Loucy (cell line): ENCODE data around the gene KDELR1.
A peak's percentile ranks its signal among the peaks of the same experiment; 100 is the strongest.

Experiments used
- H2AFZ ChIP-seq: fragments of 200-600 bp; sonication (generic); 2 replicates; pipeline ENCODE4 v1.6.0; 2016; ENCODE audit warnings: antibody characterized with exemption, mild to moderate bottlenecking, low read length, moderate library complexity
- H3F3A ChIP-seq: fragments of 200-600 bp; 2 replicates; pipeline ENCODE4 v1.6.0; 2016; ENCODE audit warnings: antibody characterized with exemption, low read depth, mild to moderate bottlenecking
- H3K27me3 ChIP-seq: fragments of 200-600 bp; sonication (generic); 2 replicates; pipeline ENCODE4 v1.6.1; 2014; ENCODE audit warnings: low read length, mild to moderate bottlenecking; ENCODE audit not compliant: insufficient read depth, poor library complexity, severe bottlenecking
- H3K36me3 ChIP-seq: fragments of 200-600 bp; sonication (generic); 2 replicates; pipeline ENCODE4 v1.6.1; 2016; ENCODE audit warnings: low read length; ENCODE audit not compliant: insufficient read depth
- H3K4me1 ChIP-seq: fragments of 200-600 bp; sonication (generic); 2 replicates; pipeline ENCODE4 v1.5.1; 2014; ENCODE audit warnings: low read length, mild to moderate bottlenecking; ENCODE audit not compliant: insufficient read depth, poor library complexity, severe bottlenecking
- H3K4me2 ChIP-seq: fragments of 200-600 bp; sonication (generic); 2 replicates; pipeline ENCODE4 v1.6.0; 2014; ENCODE audit warnings: antibody characterized with exemption, low read length, low read depth, mild to moderate bottlenecking; ENCODE audit not compliant: poor library complexity, severe bottlenecking
- H3K4me3 ChIP-seq: fragments of 200-600 bp; sonication (generic); 2 replicates; pipeline ENCODE4 v1.5.1; 2014; ENCODE audit warnings: low read length, mild to moderate bottlenecking, mixed read lengths; ENCODE audit not compliant: poor library complexity, severe bottlenecking
- H3K79me2 ChIP-seq: fragments of 200-600 bp; sonication (generic); 2 replicates; pipeline ENCODE4 v1.6.1; 2014; ENCODE audit warnings: low read length; ENCODE audit not compliant: insufficient read depth
- H3K9ac ChIP-seq: fragments of 200-600 bp; sonication (generic); 2 replicates; pipeline ENCODE4 v1.6.0; 2014; ENCODE audit warnings: mild to moderate bottlenecking, low read depth, low read length, moderate library complexity; ENCODE audit not compliant: poor library complexity, severe bottlenecking
- H3K9me2 ChIP-seq: fragments of 200-600 bp; sonication (generic); replicated peaks from 2 replicates; pipeline ENCODE4 v1.6.1; 2016; ENCODE audit warnings: low read depth, low read length, mixed read lengths
- H3K9me3 ChIP-seq: fragments of 200-600 bp; sonication (generic); 2 replicates; pipeline ENCODE4 v1.6.1; 2014; ENCODE audit warnings: mild to moderate bottlenecking, antibody characterized with exemption, low read length, low read depth; ENCODE audit not compliant: insufficient read depth
- H4K20me1 ChIP-seq: fragments of 200-600 bp; sonication (generic); 2 replicates; pipeline ENCODE4 v1.6.0; 2014; ENCODE audit warnings: antibody characterized with exemption, low read length, mild to moderate bottlenecking; ENCODE audit not compliant: insufficient read depth, poor library complexity, severe bottlenecking
- EZH2phosphoT487 ChIP-seq: fragments of 200-600 bp; IDR thresholded peaks from 2 replicates; pipeline ENCODE4 v1.6.1; 2018; ENCODE audit warnings: antibody characterized with exemption, mild to moderate bottlenecking, moderate library complexity, borderline replicate concordance
- TF ChIP-seq, protein P1 (sequence below): fragments of 200-600 bp; sonication (generic); conservative IDR thresholded peaks from 2 replicates; pipeline ENCODE4 v1.5.1; 2014; ENCODE audit warnings: mild to moderate bottlenecking, antibody characterized with exemption, low read length

KDELR1 gene

DNA sequence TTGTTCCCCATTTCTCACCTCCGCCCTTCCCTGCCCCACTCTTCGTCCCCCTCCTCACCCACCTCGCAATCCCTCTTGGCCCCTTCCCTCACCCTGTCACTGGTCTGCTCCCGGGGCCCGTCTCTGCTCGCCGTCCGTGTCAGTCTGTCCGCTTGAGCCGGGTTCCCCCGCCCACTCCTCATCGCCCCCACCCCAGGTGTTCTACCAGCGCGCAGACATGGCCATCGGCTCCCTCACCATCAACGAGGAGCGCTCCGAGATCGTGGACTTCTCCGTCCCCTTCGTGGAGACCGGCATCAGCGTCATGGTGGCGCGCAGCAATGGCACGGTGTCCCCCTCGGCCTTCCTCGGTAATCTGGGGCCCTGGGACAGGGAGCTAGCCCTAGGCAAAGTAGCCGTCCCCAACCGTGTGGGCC, 24.5 kb upstream of the KDELR1 start:
- Histone ChIP-seq H3K9me3 (no peaks in the 10 kb centered on the region), H3K4me1 (peaks cover 18% of the 10 kb centered on the region), H3K4me3 (no peak overlapping the region), H3F3A (no peaks in the 10 kb centered on the region), H2AFZ (no peak overlapping the region), H3K27me3 (no peaks in the 10 kb centered on the region), H3K79me2 (no peaks in the 10 kb centered on the region), H3K4me2 (no peak overlapping the region), H4K20me1 (no peaks in the 10 kb centered on the region), H3K9ac (no peak overlapping the region), H3K9me2 (no peaks in the 10 kb centered on the region), H3K36me3 (no peaks in the 10 kb centered on the region)
- TF ChIP-seq EZH2phosphoT487 = no peak
- TF ChIP-seq, protein P1, sequence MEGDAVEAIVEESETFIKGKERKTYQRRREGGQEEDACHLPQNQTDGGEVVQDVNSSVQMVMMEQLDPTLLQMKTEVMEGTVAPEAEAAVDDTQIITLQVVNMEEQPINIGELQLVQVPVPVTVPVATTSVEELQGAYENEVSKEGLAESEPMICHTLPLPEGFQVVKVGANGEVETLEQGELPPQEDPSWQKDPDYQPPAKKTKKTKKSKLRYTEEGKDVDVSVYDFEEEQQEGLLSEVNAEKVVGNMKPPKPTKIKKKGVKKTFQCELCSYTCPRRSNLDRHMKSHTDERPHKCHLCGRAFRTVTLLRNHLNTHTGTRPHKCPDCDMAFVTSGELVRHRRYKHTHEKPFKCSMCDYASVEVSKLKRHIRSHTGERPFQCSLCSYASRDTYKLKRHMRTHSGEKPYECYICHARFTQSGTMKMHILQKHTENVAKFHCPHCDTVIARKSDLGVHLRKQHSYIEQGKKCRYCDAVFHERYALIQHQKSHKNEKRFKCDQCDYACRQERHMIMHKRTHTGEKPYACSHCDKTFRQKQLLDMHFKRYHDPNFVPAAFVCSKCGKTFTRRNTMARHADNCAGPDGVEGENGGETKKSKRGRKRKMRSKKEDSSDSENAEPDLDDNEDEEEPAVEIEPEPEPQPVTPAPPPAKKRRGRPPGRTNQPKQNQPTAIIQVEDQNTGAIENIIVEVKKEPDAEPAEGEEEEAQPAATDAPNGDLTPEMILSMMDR = no peak

DNA sequence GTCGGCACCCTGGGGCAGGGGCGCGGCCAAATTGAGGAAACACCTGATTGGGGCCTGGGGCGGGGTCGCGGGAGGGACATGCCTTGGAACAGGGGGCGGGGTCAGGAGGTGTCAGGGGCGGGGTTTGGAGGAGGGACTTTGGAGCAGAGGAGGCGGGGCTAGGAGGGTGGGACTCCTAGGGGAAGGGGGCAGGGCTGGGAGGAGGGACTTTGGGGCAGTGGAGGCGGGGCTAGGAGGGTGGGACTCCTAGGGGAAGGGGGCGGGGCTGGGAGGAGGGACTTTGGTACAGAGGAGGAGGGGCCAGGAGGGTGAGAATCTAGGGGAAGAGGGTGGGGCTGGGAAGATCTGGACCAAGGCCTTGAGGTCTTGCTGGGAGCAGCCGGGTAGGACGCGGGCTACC, 24.0 kb upstream of the KDELR1 start:
- TF ChIP-seq EZH2phosphoT487 = no peak
- TF ChIP-seq, protein P1 = no peak
- no peak overlapping the region for H3K4me3 ChIP-seq

DNA sequence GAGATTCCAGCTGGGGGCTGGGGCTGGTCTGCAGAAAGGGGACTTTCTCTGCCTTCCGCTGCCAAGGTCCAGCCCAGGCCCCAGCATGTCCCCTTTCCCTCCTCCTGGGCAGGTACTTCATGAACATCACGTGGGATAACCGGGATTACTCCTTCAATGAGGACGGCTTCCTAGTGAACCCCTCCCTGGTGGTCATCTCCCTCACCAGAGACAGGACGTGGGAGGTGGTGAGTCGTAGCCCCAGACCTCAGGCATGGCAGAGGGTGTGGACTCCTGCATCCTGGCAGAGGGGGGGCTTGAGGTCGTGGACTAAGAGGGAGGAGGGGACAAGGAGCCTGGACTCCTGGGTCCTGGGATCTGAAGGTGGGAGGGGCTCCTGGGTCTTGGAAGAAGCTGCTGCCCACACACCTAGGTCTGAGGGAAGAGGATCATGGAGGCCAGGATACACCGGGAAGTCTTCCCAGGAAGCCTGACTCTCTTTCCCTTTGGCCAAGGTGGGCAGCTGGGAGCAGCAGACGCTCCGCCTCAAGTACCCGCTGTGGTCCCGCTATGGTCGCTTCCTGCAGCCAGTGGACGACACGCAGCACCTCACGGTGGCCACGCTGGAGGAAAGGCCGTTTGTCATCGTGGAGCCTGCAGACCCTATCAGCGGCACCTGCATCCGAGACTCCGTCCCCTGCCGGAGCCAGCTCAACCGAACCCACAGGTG, 22.7 kb upstream of the KDELR1 start:
- H4K20me1 ChIP-seq = no peaks in the 10 kb centered on the region
- TF ChIP-seq, protein P1 = no peak
- no peak for TF ChIP-seq EZH2phosphoT487
- H2AFZ ChIP-seq = 0 out of 2 replicates have a peak overlapping the region, but pooled peaks have one; percentile 36
- H3K79me2 ChIP-seq = no peaks in the 10 kb centered on the region
- H3K36me3 ChIP-seq = no peaks in the 10 kb centered on the region
- no peak overlapping the region for H3K4me2 ChIP-seq
- no peaks in the 10 kb centered on the region for H3K9me2 ChIP-seq
- peaks cover 16% of the 10 kb centered on the region for H3K4me1 ChIP-seq
- H3K27me3 ChIP-seq = no peaks in the 10 kb centered on the region
- no peaks in the 10 kb centered on the region for H3K9me3 ChIP-seq
- H3F3A ChIP-seq = no peaks in the 10 kb centered on the region
- no peak overlapping the region for H3K9ac ChIP-seq
- H3K4me3 ChIP-seq = no peak overlapping the region

More for the DNA sequence above, 24.0 kb upstream of the KDELR1 start:
- Histone ChIP-seq H3F3A (no peaks in the 10 kb centered on the region), H3K36me3 (no peaks in the 10 kb centered on the region), H3K9me3 (no peaks in the 10 kb centered on the region), H3K9me2 (no peaks in the 10 kb centered on the region), H3K79me2 (no peaks in the 10 kb centered on the region), H3K9ac (no peak overlapping the region), H2AFZ (no peak overlapping the region), H4K20me1 (no peaks in the 10 kb centered on the region), H3K4me2 (no peak overlapping the region), H3K4me1 (peaks cover 18% of the 10 kb centered on the region), H3K27me3 (no peaks in the 10 kb centered on the region)
